ENCODE data around the gene NMNAT3. TPM values are rescaled to one million over a fixed set of nuclear protein-coding genes. Genes with fewer than 3 reads are reported as not detected.

NMNAT3 gene
- total RNA-seq, 1 donor: 1.8 TPM

GRCh38 chr3:139547666-139548065, 130.1 kb downstream of the NMNAT3 start:
- DNase-seq (ENCODE audit: low read depth): no peak
- H3K4me3 ChIP-seq (ENCODE audit: low read depth, low read length): no peak overlapping the region
- TF ChIP-seq CTCF (IDR thresholded peaks at IDR 0.05; ENCODE audit: insufficient read depth, low read length): no peak

GRCh38 chr3:139546772-139547171, 131.0 kb downstream of the NMNAT3 start:
- DNase-seq (ENCODE audit: low read depth): no peak
- TF ChIP-seq CTCF (IDR thresholded peaks at IDR 0.05; ENCODE audit: insufficient read depth, low read length): no peak
- no peak overlapping the region for H3K4me3 ChIP-seq (ENCODE audit: low read depth, low read length)

- DNase-seq (ENCODE audit: low read depth): no peak
- no peak overlapping the region for H3K4me3 ChIP-seq (ENCODE audit: low read depth, low read length)
- peak; percentile 9 for TF ChIP-seq CTCF (IDR thresholded peaks at IDR 0.05; ENCODE audit: insufficient read depth, low read length)
Observed at GRCh38 chr3:139541532-139542288, 136.1 kb downstream of the NMNAT3 start.

GRCh38 chr3:139540651-139541531, 136.9 kb downstream of the NMNAT3 start:
- H3K4me3 ChIP-seq (ENCODE audit: low read depth, low read length): peak overlapping the region; percentile 74
- DNase-seq (ENCODE audit: low read depth): no peak
- TF ChIP-seq CTCF (IDR thresholded peaks at IDR 0.05; ENCODE audit: insufficient read depth, low read length): no peak

- TF ChIP-seq CTCF (IDR thresholded peaks at IDR 0.05; ENCODE audit: insufficient read depth, low read length): no peak
- peak overlapping the region; percentile 74 for H3K4me3 ChIP-seq (ENCODE audit: low read depth, low read length)
- peak; percentile 79 for DNase-seq (ENCODE audit: low read depth)
Observed at GRCh38 chr3:139538733-139539132, 139.0 kb downstream of the NMNAT3 start.

GRCh38 chr3:139537795-139538621, 139.8 kb downstream of the NMNAT3 start:
- TF ChIP-seq CTCF (IDR thresholded peaks at IDR 0.05; ENCODE audit: insufficient read depth, low read length): no peak
- no peak for DNase-seq (ENCODE audit: low read depth)

More at GRCh38 chr3:139537795-139538621, 139.8 kb downstream of the NMNAT3 start:
- H3K4me3 ChIP-seq (ENCODE audit: low read depth, low read length): peak overlapping the region; percentile 74

Data from fibroblast of the aortic adventitia (primary cell).